ENCODE data around the gene GFRA4. TPM values are rescaled to one million over a fixed set of nuclear protein-coding genes. Genes with fewer than 3 reads are reported as not detected.

The GFRA4 gene
- total RNA-seq, 1 donor from 2014 or later, result not detected

- H3K27me3 ChIP-seq, result no peaks in the 10 kb centered on the region
- H3K4me1 ChIP-seq, result no peaks in the 10 kb centered on the region
- no peak overlapping the region for H3K4me3 ChIP-seq
- peaks cover 21% of the 10 kb centered on the region for H3K36me3 ChIP-seq
- TF ChIP-seq CTCF (IDR thresholded peaks at IDR 0.05), result no peak
- DNase-seq, result no peak
- H3K9me3 ChIP-seq, result no peaks in the 10 kb centered on the region
- intact Hi-C loops (cut with DNase I), result no loop called here
- no peak for ATAC-seq
- no peak overlapping the region for H3K27ac ChIP-seq
Measured at GRCh38 chr20:3633913-3634478, 29.2 kb downstream of the GFRA4 start.

- intact Hi-C loops (cut with DNase I), result no loop called here
- ATAC-seq (no peak), DNase-seq (no peak)
- Histone ChIP-seq H3K4me1 (no peaks in the 10 kb centered on the region), H3K27me3 (no peaks in the 10 kb centered on the region), H3K4me3 (no peak overlapping the region), H3K27ac (no peak overlapping the region), H3K36me3 (peaks cover 19% of the 10 kb centered on the region), H3K9me3 (no peaks in the 10 kb centered on the region)
- TF ChIP-seq CTCF (IDR thresholded peaks at IDR 0.05), result no peak
Measured at GRCh38 chr20:3632311-3633004, 30.7 kb downstream of the GFRA4 start.

GRCh38 chr20:3631534-3631933 lies 31.7 kb downstream of the GFRA4 start:
- TF ChIP-seq CTCF (IDR thresholded peaks at IDR 0.05), result no peak
- ATAC-seq (no peak), DNase-seq (no peak)
- H3K4me3 ChIP-seq, result no peak overlapping the region
- H3K27me3 ChIP-seq, result no peaks in the 10 kb centered on the region
- H3K9me3 ChIP-seq, result no peaks in the 10 kb centered on the region
- H3K27ac ChIP-seq, result no peak overlapping the region
- no peaks in the 10 kb centered on the region for H3K4me1 ChIP-seq
- H3K36me3 ChIP-seq, result peaks cover 19% of the 10 kb centered on the region
- intact Hi-C loops (cut with DNase I), result no loop called here

- H3K9me3 ChIP-seq, result no peaks in the 10 kb centered on the region
- DNase-seq, result no peak
- no peak overlapping the region for H3K27ac ChIP-seq
- intact Hi-C loops (cut with DNase I), result no loop called here
- no peaks in the 10 kb centered on the region for H3K4me1 ChIP-seq
- no peaks in the 10 kb centered on the region for H3K27me3 ChIP-seq
- H3K36me3 ChIP-seq, result peaks cover 11% of the 10 kb centered on the region
- TF ChIP-seq CTCF (IDR thresholded peaks at IDR 0.05), result no peak
- H3K4me3 ChIP-seq, result no peak overlapping the region
- no peak for ATAC-seq
Measured at GRCh38 chr20:3630429-3630828, 32.8 kb downstream of the GFRA4 start.

- H3K4me3 ChIP-seq, result no peak overlapping the region
- H3K4me1 ChIP-seq, result no peaks in the 10 kb centered on the region
- H3K27me3 ChIP-seq, result no peaks in the 10 kb centered on the region
- H3K27ac ChIP-seq, result no peak overlapping the region
- intact Hi-C loops (cut with DNase I), result no loop called here
- H3K9me3 ChIP-seq, result no peaks in the 10 kb centered on the region
- TF ChIP-seq CTCF (IDR thresholded peaks at IDR 0.05), result no peak
- no peak for DNase-seq
- peaks cover 7% of the 10 kb centered on the region for H3K36me3 ChIP-seq
- no peak for ATAC-seq
Measured at GRCh38 chr20:3629893-3630292, 33.3 kb downstream of the GFRA4 start.

Measured in upper lobe of right lung (tissue), 1 donor.